ENCODE data around the gene SGK1.
A peak's percentile ranks its signal among the peaks of the same experiment; 100 is the strongest.
"Not testable (repeated sequence)": the region's sequence is repeated elsewhere in the genome, so short reads cannot be mapped to it uniquely, and the experiment has no call there.

Gene SGK1

GRCh38 chr6:134249759-134250602 is 67.9 kb downstream of the SGK1 start:
- DNase-seq, result no peak

- DNase-seq, result no peak
Observed at GRCh38 chr6:134249239-134249758, 68.6 kb downstream of the SGK1 start.

GRCh38 chr6:134247844-134248580 is 69.9 kb downstream of the SGK1 start:
- DNase-seq, result no peak

- DNase-seq, result peak; percentile 51
Observed at GRCh38 chr6:134247231-134247833, 70.6 kb downstream of the SGK1 start.

GRCh38 chr6:134245706-134246105 is 72.2 kb downstream of the SGK1 start:
- DNase-seq, result no peak

DNA sequence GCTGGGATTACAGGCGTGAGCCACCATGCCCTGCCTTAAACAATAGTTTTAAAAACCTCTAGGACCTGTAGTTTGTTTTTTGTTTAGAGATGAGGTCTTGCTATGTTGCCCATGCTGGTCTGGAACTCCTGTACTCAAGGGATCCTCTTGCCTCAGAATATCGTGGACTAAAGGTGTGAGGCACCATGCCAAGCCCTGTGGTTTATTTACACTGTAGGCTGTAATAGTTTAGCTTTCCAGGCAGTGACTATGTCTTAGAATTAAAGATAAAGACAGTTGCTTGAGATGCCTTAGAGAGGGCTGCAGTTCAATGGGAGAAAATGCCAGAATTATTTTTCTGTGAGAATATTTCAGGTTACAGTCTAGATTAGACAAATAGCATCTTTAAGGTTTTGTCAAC is 72.9 kb downstream of the SGK1 start:
- DNase-seq, result no peak

DNA sequence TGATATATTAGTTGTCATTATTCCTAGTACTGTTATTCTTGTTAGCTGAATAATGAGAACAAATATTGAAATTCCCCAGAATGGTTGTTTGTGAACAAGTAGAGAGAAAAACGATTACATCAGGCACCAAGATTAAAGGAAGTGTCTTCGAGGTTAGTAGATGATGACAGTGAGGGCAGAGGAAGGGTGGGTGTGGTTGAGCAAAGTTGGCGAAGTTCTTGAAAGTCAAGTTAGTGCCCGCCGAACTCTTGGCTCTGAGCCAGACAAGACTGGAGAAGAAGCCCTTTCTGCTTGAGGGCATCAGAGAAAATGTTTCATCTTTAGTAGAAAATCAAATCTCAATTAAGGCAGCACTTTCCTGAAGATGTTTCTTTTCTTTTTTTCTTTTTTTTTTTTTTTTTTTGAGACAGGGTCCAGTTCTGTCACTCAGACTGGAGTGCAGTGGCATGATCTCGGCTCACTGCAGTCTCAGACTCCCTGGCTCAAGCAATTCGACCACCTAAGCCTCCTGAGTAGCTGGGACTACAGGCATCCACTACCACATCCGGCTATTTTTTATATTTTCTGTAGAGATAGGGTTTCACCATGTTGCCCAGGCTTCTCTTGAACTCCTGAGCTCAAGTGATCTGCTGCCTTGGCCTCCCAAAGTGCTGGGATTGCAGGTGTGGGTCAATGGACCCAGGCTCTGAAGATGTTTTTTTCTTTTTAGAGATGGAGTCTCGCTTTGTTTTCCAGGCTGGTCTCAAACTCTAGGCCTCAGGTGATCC is 77.1 kb downstream of the SGK1 start:
- DNase-seq, result peak; percentile 80

DNA sequence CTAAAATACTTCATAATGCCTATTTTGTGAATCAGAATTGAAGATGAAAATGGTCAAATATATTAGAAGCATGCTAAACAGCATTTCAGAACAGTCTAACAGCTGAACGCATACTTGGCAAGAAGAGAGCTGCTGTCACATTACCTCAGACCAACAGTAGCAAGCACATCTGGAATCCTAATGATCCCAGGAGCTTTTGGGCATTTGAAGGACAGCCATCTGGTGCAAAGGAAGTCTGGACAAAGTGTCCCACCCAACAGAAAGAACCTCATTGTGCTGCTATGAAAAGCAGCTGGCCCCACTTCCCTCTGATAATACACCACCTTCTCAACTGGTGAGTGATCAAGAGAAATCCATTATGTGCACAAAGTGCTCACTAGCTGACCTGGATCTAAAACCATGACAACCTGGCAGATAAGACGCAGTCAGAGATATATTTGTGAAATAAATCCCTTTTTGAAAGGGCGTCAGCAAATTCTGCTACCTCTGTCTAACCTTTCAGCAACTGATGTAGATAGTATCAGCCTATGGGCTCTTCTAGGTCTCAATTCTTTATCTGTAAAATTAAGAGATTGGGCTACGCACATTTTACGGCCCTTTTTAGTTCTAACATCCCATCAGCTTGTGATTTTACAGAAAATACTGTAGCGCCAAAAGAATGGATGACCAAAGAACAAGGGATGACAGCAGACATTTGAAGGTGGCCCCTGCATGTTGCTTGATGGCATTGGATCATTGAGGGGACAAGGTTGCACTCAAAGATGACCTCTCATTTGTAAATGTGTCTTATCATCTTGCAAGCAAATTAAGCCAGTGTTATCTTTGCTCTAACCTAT is 78.7 kb downstream of the SGK1 start:
- DNase-seq, result no peak

GRCh38 chr6:134238006-134238405 is 79.9 kb downstream of the SGK1 start:
- no peak for DNase-seq

GRCh38 chr6:134235937-134236751 is 81.8 kb downstream of the SGK1 start:
- DNase-seq, result no peak

DNA sequence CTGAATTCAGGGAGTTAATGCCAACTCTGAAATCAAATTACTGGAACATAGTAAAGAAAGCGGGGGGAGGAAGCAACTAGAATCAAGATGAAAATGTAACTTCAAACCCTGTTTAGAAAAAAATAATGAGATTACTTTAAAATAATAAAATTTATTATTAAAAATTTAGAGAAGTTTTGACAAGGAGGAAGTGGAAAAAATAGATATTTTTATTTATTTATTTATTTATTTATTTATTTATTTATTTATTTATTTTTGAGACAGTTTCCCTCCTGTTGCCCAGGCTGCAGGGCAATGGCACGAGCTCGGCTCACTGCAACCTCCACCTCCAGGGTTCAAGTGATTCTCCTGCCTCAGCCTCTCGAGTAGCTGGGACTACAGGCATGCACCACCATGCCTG is 82.6 kb downstream of the SGK1 start:
- DNase-seq, result not testable (repeated sequence)

- DNase-seq, result no peak
Observed at GRCh38 chr6:134233180-134233955, 84.5 kb downstream of the SGK1 start.

- DNase-seq, result no peak
Observed at GRCh38 chr6:134230940-134231339, 87.0 kb downstream of the SGK1 start.

DNA sequence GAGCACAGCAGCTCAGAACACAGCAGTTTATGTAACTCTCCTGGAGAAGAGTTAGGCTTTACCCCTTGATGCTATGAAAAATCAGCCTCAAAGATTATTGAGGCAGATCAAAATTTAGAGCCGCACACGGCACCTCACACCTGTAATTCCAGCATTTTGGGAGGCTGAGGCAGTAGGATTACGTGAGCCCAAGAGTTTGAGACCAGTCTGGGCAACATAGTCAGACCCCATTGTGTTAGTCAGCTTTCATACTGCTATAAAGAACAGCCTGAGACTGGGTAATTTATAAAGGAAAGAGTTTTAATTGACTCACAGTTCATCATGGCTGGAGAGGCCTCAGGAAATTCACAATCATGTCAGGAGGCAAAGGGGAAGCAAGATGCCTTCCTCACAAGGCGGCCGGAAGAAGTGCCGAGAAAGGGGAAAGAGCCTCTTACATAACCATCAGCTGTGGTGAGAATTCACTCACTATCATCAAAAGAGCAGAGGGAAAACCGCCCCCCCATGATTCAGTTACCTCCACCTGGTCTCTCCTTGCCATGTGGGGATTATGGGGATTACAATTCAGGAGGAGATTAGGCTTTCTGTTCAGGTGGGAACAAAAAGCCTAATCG is 87.7 kb downstream of the SGK1 start:
- DNase-seq, result no peak

DNA sequence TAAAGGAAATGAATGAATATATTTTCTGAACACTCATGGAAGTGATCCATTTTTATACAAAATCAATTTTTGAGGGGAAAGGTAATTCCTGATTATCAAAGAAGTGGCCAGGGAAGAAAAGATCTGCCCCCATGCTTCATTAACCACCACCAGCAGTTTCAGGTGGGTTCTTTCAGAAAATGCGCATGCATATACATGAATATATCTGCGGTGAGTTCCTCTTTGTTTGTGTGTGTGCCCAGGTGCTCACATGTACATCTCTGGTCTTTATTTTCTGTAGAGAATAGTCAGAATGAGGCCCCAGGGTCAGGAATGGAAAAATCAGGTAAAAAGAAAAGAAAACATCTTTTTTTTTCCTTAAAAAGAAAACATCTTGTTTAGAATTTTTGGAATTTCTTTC is 88.4 kb downstream of the SGK1 start:
- no peak for DNase-seq

DNA sequence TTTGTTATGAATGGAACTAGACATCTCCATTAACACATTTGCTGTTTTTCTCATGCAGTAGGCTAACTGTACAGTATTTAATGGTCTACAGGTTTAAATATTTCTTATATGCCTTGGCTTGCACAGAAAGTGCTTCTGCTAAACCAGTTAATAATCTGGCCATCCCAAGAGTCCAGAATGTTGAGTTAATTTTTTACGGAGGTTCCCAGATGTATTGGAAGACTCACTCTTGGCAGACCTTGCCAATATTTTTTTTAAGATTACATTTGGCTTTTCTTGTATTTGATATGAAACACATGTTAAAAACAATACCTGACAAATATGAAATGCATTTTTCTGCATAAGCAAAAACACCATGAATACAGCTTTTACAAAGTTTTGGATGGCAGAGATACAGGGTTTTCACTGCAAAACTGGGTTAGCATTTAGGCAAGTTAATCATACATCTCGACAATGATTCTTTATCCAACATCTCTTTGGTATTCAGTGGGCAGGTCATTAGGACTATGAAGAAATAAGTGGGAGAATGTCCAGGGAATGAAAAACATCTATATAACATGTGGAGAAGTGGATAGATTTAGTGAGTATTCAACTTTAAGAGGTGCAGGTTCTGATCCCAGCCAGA is 94.0 kb downstream of the SGK1 start:
- no peak for DNase-seq

GRCh38 chr6:134221250-134221649 is 96.7 kb downstream of the SGK1 start:
- DNase-seq, result no peak

- DNase-seq, result no peak
Observed at GRCh38 chr6:134217798-134218140, 100.1 kb downstream of the SGK1 start.

- no peak for DNase-seq
Observed at GRCh38 chr6:134217105-134217797, 100.7 kb downstream of the SGK1 start.

Data from activated T-cell treated with anti-CD3 and anti-CD28 coated beads, Interleukin-2, amount 50 U/mL, for 1 hour (primary cell).